Measurements from ENCODE around the gene COL8A1. TPM values are rescaled to one million over a fixed set of nuclear protein-coding genes. Genes with fewer than 3 reads are reported as not detected.

The COL8A1 gene
- total and polyA plus RNA-seq, 10 of the 15 experiments (the other 5 are each of a cell fraction or from before 2014, with no cell fraction given) = 0.04 to 0.73 (median 0.10) TPM; not detected in 5

DNA sequence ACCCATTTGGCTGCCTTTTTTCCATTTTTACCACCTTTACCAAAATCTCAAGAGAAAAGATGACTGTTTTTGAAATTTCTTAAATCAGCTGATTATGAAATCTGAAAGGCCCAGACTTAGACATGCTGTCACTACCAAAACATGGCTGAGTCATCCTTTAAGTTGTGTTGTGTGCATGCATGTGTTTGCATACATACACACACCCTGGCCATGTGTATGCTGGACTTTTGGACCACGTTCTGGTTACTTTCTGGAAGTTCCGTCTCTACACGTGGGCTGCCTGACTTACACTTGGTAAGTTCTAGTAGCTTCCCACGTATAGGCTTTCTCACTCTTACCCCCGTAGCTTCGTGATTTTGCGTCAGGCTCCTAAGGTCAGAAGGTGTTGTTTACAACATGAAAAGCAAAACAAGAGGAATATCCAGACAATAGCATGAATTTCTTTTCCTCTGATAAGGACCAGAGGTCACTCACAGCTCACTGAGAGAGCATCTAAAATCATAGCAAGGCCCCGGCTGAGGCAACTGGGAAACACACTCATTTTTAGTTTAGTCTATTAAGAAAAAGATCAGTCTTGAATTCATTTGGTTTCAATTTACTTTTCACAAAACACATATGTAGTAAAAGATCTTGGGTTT, 62.4 kb downstream of the COL8A1 start:
- BruUV-seq (replicated peaks) = no TSS peak
- in situ Hi-C loops (cut with MboI) = no loop called here
- peak; percentile 25; the same call in 1 of the 3 replicates for ATAC-seq
- TF ChIP-seq MEF2A (IDR thresholded peaks at IDR 0.05; ENCODE audit: insufficient read depth, low read depth, low read length) (no peak), NR2C1 (IDR thresholded peaks at IDR 0.05) (no peak), GATAD2B (conservative IDR thresholded peaks at IDR 0.05; ENCODE audit: low read depth) (no peak), SREBF2 (IDR thresholded peaks at IDR 0.05; ENCODE audit: low read length) (no peak), MTA2 (IDR thresholded peaks at IDR 0.05; ENCODE audit: low read depth) (no peak), ATF7 (IDR thresholded peaks at IDR 0.05; ENCODE audit: low read depth) (no peak), ZSCAN29 (IDR thresholded peaks at IDR 0.05) (no peak), POLR2AphosphoS2 (IDR thresholded peaks at IDR 0.05; ENCODE audit: low read depth, low read length) (no peak), CEBPB (IDR thresholded peaks at IDR 0.05; ENCODE audit: borderline replicate concordance in 1 of 2, low read depth in 2 of 2, low read length in 2 of 2) (no peak), ESRRA (IDR thresholded peaks at IDR 0.05; ENCODE audit: low read length) (no peak), PAX8 (IDR thresholded peaks at IDR 0.05) (no peak)
- TF ChIP-seq, protein P1, sequence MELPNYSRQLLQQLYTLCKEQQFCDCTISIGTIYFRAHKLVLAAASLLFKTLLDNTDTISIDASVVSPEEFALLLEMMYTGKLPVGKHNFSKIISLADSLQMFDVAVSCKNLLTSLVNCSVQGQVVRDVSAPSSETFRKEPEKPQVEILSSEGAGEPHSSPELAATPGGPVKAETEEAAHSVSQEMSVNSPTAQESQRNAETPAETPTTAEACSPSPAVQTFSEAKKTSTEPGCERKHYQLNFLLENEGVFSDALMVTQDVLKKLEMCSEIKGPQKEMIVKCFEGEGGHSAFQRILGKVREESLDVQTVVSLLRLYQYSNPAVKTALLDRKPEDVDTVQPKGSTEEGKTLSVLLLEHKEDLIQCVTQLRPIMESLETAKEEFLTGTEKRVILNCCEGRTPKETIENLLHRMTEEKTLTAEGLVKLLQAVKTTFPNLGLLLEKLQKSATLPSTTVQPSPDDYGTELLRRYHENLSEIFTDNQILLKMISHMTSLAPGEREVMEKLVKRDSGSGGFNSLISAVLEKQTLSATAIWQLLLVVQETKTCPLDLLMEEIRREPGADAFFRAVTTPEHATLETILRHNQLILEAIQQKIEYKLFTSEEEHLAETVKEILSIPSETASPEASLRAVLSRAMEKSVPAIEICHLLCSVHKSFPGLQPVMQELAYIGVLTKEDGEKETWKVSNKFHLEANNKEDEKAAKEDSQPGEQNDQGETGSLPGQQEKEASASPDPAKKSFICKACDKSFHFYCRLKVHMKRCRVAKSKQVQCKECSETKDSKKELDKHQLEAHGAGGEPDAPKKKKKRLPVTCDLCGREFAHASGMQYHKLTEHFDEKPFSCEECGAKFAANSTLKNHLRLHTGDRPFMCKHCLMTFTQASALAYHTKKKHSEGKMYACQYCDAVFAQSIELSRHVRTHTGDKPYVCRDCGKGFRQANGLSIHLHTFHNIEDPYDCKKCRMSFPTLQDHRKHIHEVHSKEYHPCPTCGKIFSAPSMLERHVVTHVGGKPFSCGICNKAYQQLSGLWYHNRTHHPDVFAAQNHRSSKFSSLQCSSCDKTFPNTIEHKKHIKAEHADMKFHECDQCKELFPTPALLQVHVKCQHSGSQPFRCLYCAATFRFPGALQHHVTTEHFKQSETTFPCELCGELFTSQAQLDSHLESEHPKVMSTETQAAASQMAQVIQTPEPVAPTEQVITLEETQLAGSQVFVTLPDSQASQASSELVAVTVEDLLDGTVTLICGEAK (IDR thresholded peaks at IDR 0.05; ENCODE audit: borderline replicate concordance) = no peak
- TF ChIP-seq, protein P2, sequence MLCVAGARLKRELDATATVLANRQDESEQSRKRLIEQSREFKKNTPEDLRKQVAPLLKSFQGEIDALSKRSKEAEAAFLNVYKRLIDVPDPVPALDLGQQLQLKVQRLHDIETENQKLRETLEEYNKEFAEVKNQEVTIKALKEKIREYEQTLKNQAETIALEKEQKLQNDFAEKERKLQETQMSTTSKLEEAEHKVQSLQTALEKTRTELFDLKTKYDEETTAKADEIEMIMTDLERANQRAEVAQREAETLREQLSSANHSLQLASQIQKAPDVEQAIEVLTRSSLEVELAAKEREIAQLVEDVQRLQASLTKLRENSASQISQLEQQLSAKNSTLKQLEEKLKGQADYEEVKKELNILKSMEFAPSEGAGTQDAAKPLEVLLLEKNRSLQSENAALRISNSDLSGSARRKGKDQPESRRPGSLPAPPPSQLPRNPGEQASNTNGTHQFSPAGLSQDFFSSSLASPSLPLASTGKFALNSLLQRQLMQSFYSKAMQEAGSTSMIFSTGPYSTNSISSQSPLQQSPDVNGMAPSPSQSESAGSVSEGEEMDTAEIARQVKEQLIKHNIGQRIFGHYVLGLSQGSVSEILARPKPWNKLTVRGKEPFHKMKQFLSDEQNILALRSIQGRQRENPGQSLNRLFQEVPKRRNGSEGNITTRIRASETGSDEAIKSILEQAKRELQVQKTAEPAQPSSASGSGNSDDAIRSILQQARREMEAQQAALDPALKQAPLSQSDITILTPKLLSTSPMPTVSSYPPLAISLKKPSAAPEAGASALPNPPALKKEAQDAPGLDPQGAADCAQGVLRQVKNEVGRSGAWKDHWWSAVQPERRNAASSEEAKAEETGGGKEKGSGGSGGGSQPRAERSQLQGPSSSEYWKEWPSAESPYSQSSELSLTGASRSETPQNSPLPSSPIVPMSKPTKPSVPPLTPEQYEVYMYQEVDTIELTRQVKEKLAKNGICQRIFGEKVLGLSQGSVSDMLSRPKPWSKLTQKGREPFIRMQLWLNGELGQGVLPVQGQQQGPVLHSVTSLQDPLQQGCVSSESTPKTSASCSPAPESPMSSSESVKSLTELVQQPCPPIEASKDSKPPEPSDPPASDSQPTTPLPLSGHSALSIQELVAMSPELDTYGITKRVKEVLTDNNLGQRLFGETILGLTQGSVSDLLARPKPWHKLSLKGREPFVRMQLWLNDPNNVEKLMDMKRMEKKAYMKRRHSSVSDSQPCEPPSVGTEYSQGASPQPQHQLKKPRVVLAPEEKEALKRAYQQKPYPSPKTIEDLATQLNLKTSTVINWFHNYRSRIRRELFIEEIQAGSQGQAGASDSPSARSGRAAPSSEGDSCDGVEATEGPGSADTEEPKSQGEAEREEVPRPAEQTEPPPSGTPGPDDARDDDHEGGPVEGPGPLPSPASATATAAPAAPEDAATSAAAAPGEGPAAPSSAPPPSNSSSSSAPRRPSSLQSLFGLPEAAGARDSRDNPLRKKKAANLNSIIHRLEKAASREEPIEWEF (IDR thresholded peaks at IDR 0.05; ENCODE audit: insufficient replicate concordance, low read depth, low read length) = no peak
- TF ChIP-seq, protein P3, sequence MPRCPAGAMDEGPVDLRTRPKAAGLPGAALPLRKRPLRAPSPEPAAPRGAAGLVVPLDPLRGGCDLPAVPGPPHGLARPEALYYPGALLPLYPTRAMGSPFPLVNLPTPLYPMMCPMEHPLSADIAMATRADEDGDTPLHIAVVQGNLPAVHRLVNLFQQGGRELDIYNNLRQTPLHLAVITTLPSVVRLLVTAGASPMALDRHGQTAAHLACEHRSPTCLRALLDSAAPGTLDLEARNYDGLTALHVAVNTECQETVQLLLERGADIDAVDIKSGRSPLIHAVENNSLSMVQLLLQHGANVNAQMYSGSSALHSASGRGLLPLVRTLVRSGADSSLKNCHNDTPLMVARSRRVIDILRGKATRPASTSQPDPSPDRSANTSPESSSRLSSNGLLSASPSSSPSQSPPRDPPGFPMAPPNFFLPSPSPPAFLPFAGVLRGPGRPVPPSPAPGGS (IDR thresholded peaks at IDR 0.05; ENCODE audit: borderline replicate concordance, insufficient read depth, low read depth, low read length, poor library complexity, severe bottlenecking) = no peak

More for the DNA sequence above, 62.4 kb downstream of the COL8A1 start:
- ChIA-PET POLR2A (no interaction called here), SMC1A (ENCODE audit: uncharacterized antibody, unreplicated experiment) (no interaction called here), RAD21 (ENCODE audit: unreplicated experiment) (no interaction called here), CTCF (interaction anchor here (1.0 to 1.2 kb wide), 2 partner anchors 13 to 28 kb away, joined by 3 read pairs; no protein-coding TSS in a partner anchor)
- WGBS (ENCODE audit: insufficient coverage, insufficient replicate concordance, low lambda C conversion rate, missing lambda C conversion rate) = 25% methylated on average over 8 of the region's 8 CpGs
- FAIRE-seq (no peak), DNase-seq (ENCODE audit: low read depth, low spot score) (no peak)
- Histone ChIP-seq H3K36me3 (ENCODE audit: control insufficient read depth in 2 of 2, insufficient read depth in 2 of 2, low read length in 1 of 2) (no peaks in the 10 kb centered on the region), H3K9ac (ENCODE audit: control insufficient read depth, insufficient read depth, low read length) (no peak overlapping the region), H3K9me3 (replicated peaks; ENCODE audit: control insufficient read depth, insufficient read depth, low read length) (no peaks in the 10 kb centered on the region), H3K79me2 (ENCODE audit: control insufficient read depth, insufficient read depth, low read length) (no peaks in the 10 kb centered on the region), H3K4me1 (ENCODE audit: control insufficient read depth, insufficient read depth, low read length) (no peaks in the 10 kb centered on the region), H3K4me3 (no peak overlapping the region), H3K27me3 (replicated peaks in 1 of 2; ENCODE audit: control insufficient read depth in 2 of 2, insufficient read depth in 2 of 2, low read length in 1 of 2) (no peaks in the 10 kb centered on the region; a peak in 1 of 4 replicates), H2AFZ (ENCODE audit: control insufficient read depth, low read depth, low read length) (no peak overlapping the region), H4K20me1 (ENCODE audit: control insufficient read depth, insufficient read depth) (no peaks in the 10 kb centered on the region), H3K27ac (ENCODE audit: control insufficient read depth, insufficient read depth) (no peak overlapping the region), H3K4me2 (ENCODE audit: control insufficient read depth, insufficient read depth) (no peak overlapping the region)
- intact Hi-C loops (cut with micrococcal nuclease; ENCODE audit: unreplicated experiment) = no loop called here

Data from GM12878 (cell line).